Measurements from ENCODE around the gene PSMD14.
"Not testable (repeated sequence)": the region's sequence is repeated elsewhere in the genome, so short reads cannot be mapped to it uniquely, and the experiment has no call there.

Gene PSMD14

GRCh38 chr2:161308178-161308955, at the start of gene PSMD14:
Gene PSMD14 (plus strand): TSS chr2:161308425. CDS start chr2:161318826, 10,401 bp downstream.
- peak; percentile 91 for DNase-seq

- DNase-seq, result no peak
Observed at GRCh38 chr2:161265874-161266273, 42.4 kb upstream of the PSMD14 start.

- DNase-seq, result no peak
Observed at GRCh38 chr2:161269111-161269510, 39.1 kb upstream of the PSMD14 start.

GRCh38 chr2:161273038-161273760, 35.0 kb upstream of the PSMD14 start:
- peak; percentile 38 for DNase-seq

GRCh38 chr2:161278564-161279229, 29.5 kb upstream of the PSMD14 start:
- not testable (repeated sequence) for DNase-seq

GRCh38 chr2:161279230-161279815, 28.9 kb upstream of the PSMD14 start:
- DNase-seq, result not testable (repeated sequence)

- not testable (repeated sequence) for DNase-seq
Observed at GRCh38 chr2:161280906-161281323, 27.3 kb upstream of the PSMD14 start.

- not testable (repeated sequence) for DNase-seq
Observed at GRCh38 chr2:161281615-161282310, 26.5 kb upstream of the PSMD14 start.

GRCh38 chr2:161282311-161282644, 25.9 kb upstream of the PSMD14 start:
- not testable (repeated sequence) for DNase-seq

GRCh38 chr2:161283926-161284325, 24.3 kb upstream of the PSMD14 start:
- DNase-seq, result no peak

- DNase-seq, result no peak
Observed at GRCh38 chr2:161303535-161304050, 4.6 kb upstream of the PSMD14 start.

GRCh38 chr2:161306919-161307318, 1.3 kb upstream of the PSMD14 start:
- peak; percentile 27 for DNase-seq

- no peak for DNase-seq
Observed at GRCh38 chr2:161307676-161308075, 549 bp upstream of the PSMD14 start.

GRCh38 chr2:161312996-161313395, 4.8 kb downstream of the PSMD14 start:
- DNase-seq, result no peak

GRCh38 chr2:161315380-161315779, 7.2 kb downstream of the PSMD14 start:
- no peak for DNase-seq

GRCh38 chr2:161316701-161317100, 8.5 kb downstream of the PSMD14 start:
- DNase-seq, result no peak

- no peak for DNase-seq
Observed at GRCh38 chr2:161321944-161322648, 13.9 kb downstream of the PSMD14 start.

GRCh38 chr2:161324876-161325275, 16.7 kb downstream of the PSMD14 start:
- no peak for DNase-seq

GRCh38 chr2:161327582-161327981, 19.4 kb downstream of the PSMD14 start:
- DNase-seq, result no peak

GRCh38 chr2:161332371-161332967, 24.2 kb downstream of the PSMD14 start:
- no peak for DNase-seq

- no peak for DNase-seq
Observed at GRCh38 chr2:161335626-161336025, 27.4 kb downstream of the PSMD14 start.

All from MV-4-11 (cell line).